Endothelial cell of umbilical vein (primary cell): ENCODE results near the gene TBC1D16. TPM values are rescaled to one million over a fixed set of nuclear protein-coding genes. Genes with fewer than 3 reads are reported as not detected.

ENCODE experiments used
- BruUV-seq: library from RNA; stranded (reverse); fragments of 400-500 nt; replicated peaks from 2 replicates; lab custom pipeline; 2021; lab: Mats Ljungman, UMichigan
- CTCF ChIA-PET: fragments of 300-600, 350-600 bp; sonication (Branson Sonifier 250); formaldehyde crosslinking; loops from one replicate; lab custom pipeline; 2021; ENCODE audit warnings: antibody characterized with exemption, inconsistent platforms; lab: Charles Lee
- POLR2A ChIA-PET: fragments of 300-600, 350-600 bp; sonication (Branson Sonifier 250); formaldehyde crosslinking; loops from one replicate; lab custom pipeline; 2021; ENCODE audit warnings: antibody characterized with exemption, inconsistent platforms; lab: Charles Lee
- DNase-seq: peaks from one replicate; pipeline ENCODE4 v3.0.0-alpha.2; 2011; ENCODE audit warnings: low read depth, low spot score
- FAIRE-seq: peaks from 2 replicates; lab custom pipeline; 2011; peaks lifted over from hg19 to GRCh38; lab: Jason Lieb, UNC
- H2AFZ ChIP-seq: 2 replicates; pipeline ENCODE4 v1.6.0; 2012; ENCODE audit warnings: low read depth, low read length, control low read depth, inconsistent platforms
- H3K27ac ChIP-seq: 2 replicates; pipeline ENCODE4 v1.5.1; 2011; ENCODE audit warnings: low read depth, mild to moderate bottlenecking, control low read depth, low read length, moderate library complexity; ENCODE audit not compliant: insufficient read depth
- H3K27me3 ChIP-seq, 2 experiments: 2 replicates each; pipeline versions ENCODE4 v1.6.0 to v1.6.1; 2011; ENCODE audit warnings: low read length in 2 of 2, mixed read lengths in 1 of 2; ENCODE audit not compliant: control insufficient read depth in 2 of 2, insufficient read depth in 2 of 2
- H3K36me3 ChIP-seq, 2 experiments: 2 replicates in 1 of 2; 3 replicates in 1 of 2; pipeline ENCODE4 v1.5.1; 2011; ENCODE audit warnings: low read length in 2 of 2, mild to moderate bottlenecking in 1 of 2, moderate library complexity in 1 of 2; ENCODE audit not compliant: control insufficient read depth in 2 of 2, insufficient read depth in 2 of 2; ENCODE audit errors: extremely low read depth in 1 of 2
- H3K4me1 ChIP-seq: 3 replicates; pipeline ENCODE4 v1.5.1; 2011; ENCODE audit warnings: mild to moderate bottlenecking, low read length; ENCODE audit not compliant: control insufficient read depth, insufficient read depth; ENCODE audit errors: extremely low read depth
- H3K4me2 ChIP-seq: 2 replicates; pipeline ENCODE4 v1.6.1; 2011; ENCODE audit warnings: low read length, control low read depth, mixed read lengths; ENCODE audit not compliant: insufficient read depth
- H3K4me3 ChIP-seq, 3 experiments: fragments of 200-600 bp in 1 of 3; sonication (generic), shearing (Covaris generic) in 1 of 3; replicated peaks in 1 of 3; 2 replicates each; pipeline ENCODE4 v1.5.1; 2011 to 2016; ENCODE audit warnings: control low read depth in 3 of 3, low read length in 3 of 3, mild to moderate bottlenecking in 2 of 3, inconsistent platforms in 1 of 3, low read depth in 1 of 3, moderate library complexity in 1 of 3; ENCODE audit not compliant: insufficient read depth in 1 of 3
- H3K79me2 ChIP-seq: 2 replicates; pipeline ENCODE4 v1.6.0; 2012; ENCODE audit warnings: low read length, inconsistent platforms; ENCODE audit not compliant: control insufficient read depth, insufficient read depth
- H3K9ac ChIP-seq: replicated peaks from 2 replicates; pipeline ENCODE3; 2011; ENCODE audit warnings: low read length, control low read depth; ENCODE audit not compliant: insufficient read depth; ENCODE audit errors: extremely low read depth
- H3K9me1 ChIP-seq: replicated peaks from 3 replicates; pipeline ENCODE4 v1.6.0; 2011; ENCODE audit warnings: mild to moderate bottlenecking, low read length; ENCODE audit not compliant: control insufficient read depth, insufficient read depth; ENCODE audit errors: extremely low read depth
- H3K9me3 ChIP-seq: replicated peaks from 2 replicates; pipeline ENCODE4 v1.5.1; 2012; ENCODE audit warnings: low read length, inconsistent platforms; ENCODE audit not compliant: control insufficient read depth, insufficient read depth
- H4K20me1 ChIP-seq: replicated peaks from 2 replicates; pipeline ENCODE3; 2011; ENCODE audit warnings: mild to moderate bottlenecking, low read length; ENCODE audit not compliant: control insufficient read depth, insufficient read depth; ENCODE audit errors: extremely low read depth
- CTCF ChIP-seq, 2 donors: IDR thresholded peaks; 1 replicate in 1 of 2; 2 replicates in 1 of 2; pipeline ENCODE4 v1.5.1; 2011; ENCODE audit warnings: low read length in 2 of 2, mild to moderate bottlenecking in 2 of 2, moderate library complexity in 2 of 2, control low read depth in 1 of 2, inconsistent platforms in 1 of 2, low read depth in 1 of 2; ENCODE audit not compliant: insufficient read depth in 1 of 2; ENCODE audit errors: extremely low read depth in 1 of 2
- EZH2 ChIP-seq: IDR thresholded peaks from 2 replicates; pipeline ENCODE4 v1.6.1; 2012; ENCODE audit warnings: borderline replicate concordance, low read depth, mild to moderate bottlenecking, moderate library complexity, low read length, inconsistent platforms; ENCODE audit not compliant: severe bottlenecking
- FOS ChIP-seq: IDR thresholded peaks from 2 replicates; pipeline ENCODE4 v1.6.1; 2011; ENCODE audit warnings: mild to moderate bottlenecking, low read length, moderate library complexity, borderline replicate concordance; ENCODE audit not compliant: insufficient read depth
- GATA2 ChIP-seq: IDR thresholded peaks from 2 replicates; pipeline ENCODE4 v1.7.0; 2011; ENCODE audit warnings: low read depth, mild to moderate bottlenecking, moderate library complexity, mixed read lengths, low read length; ENCODE audit not compliant: insufficient read length, insufficient read depth
- JUN ChIP-seq: IDR thresholded peaks from 2 replicates; pipeline ENCODE4 v1.6.1; 2011; ENCODE audit warnings: borderline replicate concordance, low read depth; ENCODE audit not compliant: insufficient read length, insufficient read depth
- MAX ChIP-seq: IDR thresholded peaks from 2 replicates; pipeline ENCODE4 v1.6.1; 2011; ENCODE audit not compliant: insufficient read depth, insufficient read length
- MYC ChIP-seq: IDR thresholded peaks from one replicate; pipeline ENCODE4 v1.6.1; 2011; ENCODE audit warnings: mild to moderate bottlenecking, low read depth, low read length
- POLR2A ChIP-seq: IDR thresholded peaks from 2 replicates; pipeline ENCODE4 v1.6.1; 2012; ENCODE audit warnings: low read depth, mild to moderate bottlenecking, control low read depth, low read length
- POLR2AphosphoS5 ChIP-seq: IDR thresholded peaks from 2 replicates; pipeline ENCODE4 v1.6.1; 2012; ENCODE audit warnings: low read depth, mild to moderate bottlenecking, control low read depth, low read length, moderate library complexity; ENCODE audit not compliant: insufficient read depth
- dilution Hi-C: fragments of 300-500 bp; cut with MboI; formaldehyde crosslinking; loops from one replicate; pipeline ENCODE4 v1.15.0; 2019; ENCODE audit warnings: low sequenced_read_pairs; ENCODE audit not compliant: extremely low pct_ligation_motif_present
- intact Hi-C: fragments of 100-400 bp; cut with micrococcal nuclease; formaldehyde crosslinking; loops from one replicate; pipeline ENCODE4 v1.10.0; 2022
- polyA plus RNA-seq, 4 experiments: library from polyadenylated mRNA; depleted of rRNA in 3 of 4; stranded (reverse) in 3 of 4; unstranded in 1 of 4; fragments of >200 nt; gene quantifications; 2 replicates each; pipeline versions ENCODE4 v1.2.1 to v1.2.3, GENCODE V29; 2011 to 2012; ENCODE audit warnings: missing spikeins in 1 of 4
- total RNA-seq: library from RNA; stranded (reverse); gene quantifications from 2 replicates; pipeline ENCODE4 v1.2.3, GENCODE V29; 2021

TBC1D16 gene
- total and polyA plus RNA-seq, 2 donors (not counting 3 experiments of a cell fraction or from before 2014, with no cell fraction given): 12.9 to 48.6 TPM

DNA sequence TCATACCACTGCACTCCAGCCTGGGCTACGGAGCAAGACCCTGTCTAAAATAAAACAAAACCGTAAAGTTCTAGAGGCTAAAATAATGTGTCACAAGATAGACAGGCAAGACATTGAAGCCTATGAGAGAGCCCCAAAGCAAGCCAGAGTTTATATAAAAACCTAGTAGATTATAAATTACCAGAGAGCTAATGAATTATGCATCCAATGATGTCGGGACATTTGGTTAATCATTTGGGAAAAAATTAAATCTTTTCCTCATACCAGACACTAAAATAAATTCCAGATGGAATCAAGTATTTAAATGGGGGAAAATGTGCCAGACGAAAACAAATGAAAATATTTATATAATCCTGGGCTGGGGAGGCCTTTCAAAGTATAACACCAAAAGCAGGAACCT is 25.0 kb upstream of the TBC1D16 start:
- Histone ChIP-seq H3K9me3 (no peaks in the 10 kb centered on the region), H3K4me2 (no peak overlapping the region), H3K9me1 (no peaks in the 10 kb centered on the region), H3K27ac (no peak overlapping the region), H2AFZ (no peak overlapping the region), H3K27me3 (no peaks in the 10 kb centered on the region), H4K20me1 (no peaks in the 10 kb centered on the region), H3K4me1 (no peaks in the 10 kb centered on the region), H3K36me3 (no peaks in the 10 kb centered on the region), H3K4me3 (no peak overlapping the region), H3K79me2 (no peaks in the 10 kb centered on the region), H3K9ac (no peak overlapping the region)
- ChIA-PET POLR2A (no interaction called here), CTCF (interaction anchor here (2.9 kb wide), 1 partner anchor 53 kb away, joined by 10 read pairs; no protein-coding TSS in a partner anchor)
- no peak for FAIRE-seq
- intact Hi-C loops (no loop called here), dilution Hi-C loops (no loop called here)
- no peak for DNase-seq
- no peak for TF ChIP-seq FOS
- TF ChIP-seq POLR2AphosphoS5: no peak
- no peak for TF ChIP-seq MYC
- no peak for TF ChIP-seq GATA2
- TF ChIP-seq POLR2A: no peak
- TF ChIP-seq EZH2: no peak
- no peak for TF ChIP-seq MAX
- TF ChIP-seq JUN: no peak
- TF ChIP-seq CTCF (IDR thresholded peaks at IDR 0.05; ENCODE audit: extremely low read depth in 1 of 2, insufficient read depth in 1 of 2, low read depth in 1 of 2, low read length in 2 of 2): no peak
- no TSS peak for BruUV-seq
